Measurements from ENCODE around the gene FAM13A. TPM values are rescaled to one million over a fixed set of nuclear protein-coding genes. Genes with fewer than 3 reads are reported as not detected.

Gene FAM13A
- total RNA-seq, 1 donor from 2014 or later, result 40.3 TPM

DNA sequence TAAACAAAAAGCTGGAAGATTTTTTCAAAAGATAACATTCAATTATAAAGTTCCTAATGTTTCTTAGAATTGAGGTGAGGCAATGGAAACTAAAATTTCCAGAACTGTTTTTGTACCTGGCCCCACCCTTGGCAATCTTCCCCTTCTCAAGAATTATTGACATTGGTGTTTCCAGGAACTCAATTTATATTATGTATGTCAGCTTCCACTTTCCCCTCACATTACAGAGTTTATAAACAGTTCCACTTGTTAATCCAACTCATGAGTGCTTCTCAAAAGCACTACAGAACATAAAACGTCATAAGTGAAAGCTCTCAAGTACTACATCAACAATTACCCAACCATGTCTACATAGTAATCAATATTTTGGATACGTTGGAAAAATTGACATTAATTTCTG, 107.4 kb downstream of the FAM13A start:
- TF ChIP-seq EZH2phosphoT487 (IDR thresholded peaks at IDR 0.05), result no peak
- TF ChIP-seq, protein P1, sequence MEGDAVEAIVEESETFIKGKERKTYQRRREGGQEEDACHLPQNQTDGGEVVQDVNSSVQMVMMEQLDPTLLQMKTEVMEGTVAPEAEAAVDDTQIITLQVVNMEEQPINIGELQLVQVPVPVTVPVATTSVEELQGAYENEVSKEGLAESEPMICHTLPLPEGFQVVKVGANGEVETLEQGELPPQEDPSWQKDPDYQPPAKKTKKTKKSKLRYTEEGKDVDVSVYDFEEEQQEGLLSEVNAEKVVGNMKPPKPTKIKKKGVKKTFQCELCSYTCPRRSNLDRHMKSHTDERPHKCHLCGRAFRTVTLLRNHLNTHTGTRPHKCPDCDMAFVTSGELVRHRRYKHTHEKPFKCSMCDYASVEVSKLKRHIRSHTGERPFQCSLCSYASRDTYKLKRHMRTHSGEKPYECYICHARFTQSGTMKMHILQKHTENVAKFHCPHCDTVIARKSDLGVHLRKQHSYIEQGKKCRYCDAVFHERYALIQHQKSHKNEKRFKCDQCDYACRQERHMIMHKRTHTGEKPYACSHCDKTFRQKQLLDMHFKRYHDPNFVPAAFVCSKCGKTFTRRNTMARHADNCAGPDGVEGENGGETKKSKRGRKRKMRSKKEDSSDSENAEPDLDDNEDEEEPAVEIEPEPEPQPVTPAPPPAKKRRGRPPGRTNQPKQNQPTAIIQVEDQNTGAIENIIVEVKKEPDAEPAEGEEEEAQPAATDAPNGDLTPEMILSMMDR (IDR thresholded peaks at IDR 0.05), result no peak
- no peak for TF ChIP-seq EZH2 (IDR thresholded peaks at IDR 0.05)
- no peak overlapping the region for H3K27ac Mint-ChIP-seq
- Histone ChIP-seq H3K27me3 (no peaks in the 10 kb centered on the region), H3K4me1 (no peaks in the 10 kb centered on the region), H3K36me3 (no peaks in the 10 kb centered on the region), H3K4me2 (no peak overlapping the region), H2AFZ (replicated peaks) (no peak overlapping the region), H4K20me1 (ENCODE audit: low read depth) (no peaks in the 10 kb centered on the region), H3K9me3 (ENCODE audit: low read depth) (no peaks in the 10 kb centered on the region), H3K27ac (no peak overlapping the region), H3F3A (ENCODE audit: low read depth) (no peaks in the 10 kb centered on the region), H3K9ac (no peak overlapping the region), H3K79me2 (ENCODE audit: low read depth) (no peaks in the 10 kb centered on the region), H3K4me3 (no peak overlapping the region)
- no peak for DNase-seq (ENCODE audit: low spot score)
- no peak overlapping the region for H3K4me3 Mint-ChIP-seq
- no peaks in the 10 kb centered on the region for H3K9me3 Mint-ChIP-seq
- no peaks in the 10 kb centered on the region for H3K4me1 Mint-ChIP-seq
- no peaks in the 10 kb centered on the region for H3K27me3 Mint-ChIP-seq (ENCODE audit: insufficient read depth, low read depth)
- peaks cover 2% of the 10 kb centered on the region for H3K36me3 Mint-ChIP-seq

DNA sequence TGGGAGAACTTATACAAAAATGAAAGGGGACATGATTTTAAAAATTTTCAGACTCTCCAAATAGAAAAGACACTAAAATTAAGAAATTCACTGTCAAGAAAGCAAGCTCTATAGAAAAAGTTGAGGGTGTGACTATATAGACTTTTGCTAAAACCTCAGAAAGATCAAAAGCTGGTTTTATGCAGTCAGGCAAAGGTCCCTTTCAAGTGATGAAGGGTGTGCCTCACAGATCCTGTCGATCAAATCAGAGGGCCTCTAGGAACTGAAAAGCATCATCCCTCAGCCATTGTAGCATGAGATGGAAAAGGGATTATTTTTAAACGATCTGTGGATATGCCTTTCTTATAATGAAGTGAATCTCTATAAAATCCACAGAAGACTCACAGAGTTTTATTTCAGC, 116.5 kb downstream of the FAM13A start:
- Histone ChIP-seq H3K36me3 (no peaks in the 10 kb centered on the region), H2AFZ (replicated peaks) (no peak overlapping the region), H3K27ac (no peak overlapping the region), H3K27me3 (no peaks in the 10 kb centered on the region), H3K79me2 (ENCODE audit: low read depth) (no peaks in the 10 kb centered on the region), H3F3A (ENCODE audit: low read depth) (no peaks in the 10 kb centered on the region), H3K9me3 (ENCODE audit: low read depth) (no peaks in the 10 kb centered on the region), H3K4me2 (no peak overlapping the region), H3K9ac (no peak overlapping the region), H4K20me1 (ENCODE audit: low read depth) (no peaks in the 10 kb centered on the region), H3K4me1 (no peaks in the 10 kb centered on the region), H3K4me3 (no peak overlapping the region)
- H3K9me3 Mint-ChIP-seq, result no peaks in the 10 kb centered on the region
- H3K27ac Mint-ChIP-seq, result no peak overlapping the region
- peaks cover 4% of the 10 kb centered on the region for H3K36me3 Mint-ChIP-seq
- peaks cover 2% of the 10 kb centered on the region for H3K4me1 Mint-ChIP-seq
- no peak for DNase-seq (ENCODE audit: low spot score)
- TF ChIP-seq EZH2 (IDR thresholded peaks at IDR 0.05) (no peak), EZH2phosphoT487 (IDR thresholded peaks at IDR 0.05) (no peak)
- TF ChIP-seq, protein P1 (IDR thresholded peaks at IDR 0.05), result no peak
- H3K27me3 Mint-ChIP-seq (ENCODE audit: insufficient read depth, low read depth), result no peaks in the 10 kb centered on the region
- H3K4me3 Mint-ChIP-seq, result no peak overlapping the region

DNA sequence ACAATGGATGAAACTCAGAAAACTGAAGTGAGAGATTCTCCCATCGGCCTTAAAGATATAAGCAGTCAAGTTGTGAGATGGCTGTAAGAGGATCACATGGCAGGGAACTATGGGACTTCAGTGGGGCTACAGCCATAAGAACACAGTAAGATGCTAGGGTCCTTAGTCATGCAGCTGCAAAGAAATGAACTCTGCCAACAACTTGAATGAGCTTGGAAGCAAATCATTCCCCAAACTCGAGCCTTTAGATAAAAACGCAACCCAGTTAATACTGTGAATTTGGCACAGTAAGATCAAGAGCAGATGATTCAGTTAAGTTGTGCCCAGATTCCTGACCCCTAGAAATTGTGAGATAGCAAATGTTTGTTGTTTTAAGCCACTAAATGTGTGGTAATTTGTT, 117.3 kb downstream of the FAM13A start:
- Histone ChIP-seq H4K20me1 (ENCODE audit: low read depth) (no peaks in the 10 kb centered on the region), H3K4me1 (no peaks in the 10 kb centered on the region), H3K36me3 (no peaks in the 10 kb centered on the region), H3F3A (ENCODE audit: low read depth) (no peaks in the 10 kb centered on the region), H3K4me3 (no peak overlapping the region), H3K27ac (no peak overlapping the region), H3K9me3 (ENCODE audit: low read depth) (no peaks in the 10 kb centered on the region), H3K79me2 (ENCODE audit: low read depth) (no peaks in the 10 kb centered on the region), H3K4me2 (no peak overlapping the region), H3K9ac (no peak overlapping the region), H3K27me3 (no peaks in the 10 kb centered on the region), H2AFZ (replicated peaks) (no peak overlapping the region)
- DNase-seq (ENCODE audit: low spot score), result no peak
- no peak overlapping the region for H3K4me3 Mint-ChIP-seq
- peaks cover 8% of the 10 kb centered on the region for H3K36me3 Mint-ChIP-seq
- TF ChIP-seq, protein P1 (IDR thresholded peaks at IDR 0.05), result no peak
- TF ChIP-seq EZH2 (IDR thresholded peaks at IDR 0.05) (no peak), EZH2phosphoT487 (IDR thresholded peaks at IDR 0.05) (no peak)
- no peaks in the 10 kb centered on the region for H3K27me3 Mint-ChIP-seq (ENCODE audit: insufficient read depth, low read depth)
- peaks cover 2% of the 10 kb centered on the region for H3K4me1 Mint-ChIP-seq
- no peak overlapping the region for H3K27ac Mint-ChIP-seq
- no peaks in the 10 kb centered on the region for H3K9me3 Mint-ChIP-seq

Measured in neural progenitor cell (in vitro differentiated cells).